Ishikawa (cell line): ENCODE results near the gene NRL.

ENCODE experiments used
- NFIC ChIP-seq: IDR thresholded peaks from 2 replicates; pipeline ENCODE4 v1.6.1; 2012
- RAD21 ChIP-seq: IDR thresholded peaks from 2 replicates; pipeline ENCODE4 v1.6.1; 2012; ENCODE audit warnings: low read depth
- REST ChIP-seq: IDR thresholded peaks from 2 replicates; pipeline ENCODE4 v1.6.1; 2012; ENCODE audit warnings: low read depth, mild to moderate bottlenecking
- TCF12 ChIP-seq: IDR thresholded peaks from 2 replicates; pipeline ENCODE4 v1.6.1; 2012; ENCODE audit warnings: low read depth
- TEAD4 ChIP-seq: IDR thresholded peaks from 2 replicates; pipeline ENCODE4 v1.6.1; 2012

GRCh38 chr14:24115422-24116127 is 826 bp upstream of the NRL start:
- TF ChIP-seq RAD21 (no peak), TCF12 (no peak), TEAD4 (0 out of 2 replicates have a peak, but pooled peaks have one; percentile 15), NFIC (no peak), REST (no peak)
